Measurements from ENCODE around the gene ABR. TPM values are rescaled to one million over a fixed set of nuclear protein-coding genes. Genes with fewer than 3 reads are reported as not detected.

ABR gene
- total and polyA plus RNA-seq, 4 donors = 2.7 to 12.9 (median 6.8) TPM

DNA sequence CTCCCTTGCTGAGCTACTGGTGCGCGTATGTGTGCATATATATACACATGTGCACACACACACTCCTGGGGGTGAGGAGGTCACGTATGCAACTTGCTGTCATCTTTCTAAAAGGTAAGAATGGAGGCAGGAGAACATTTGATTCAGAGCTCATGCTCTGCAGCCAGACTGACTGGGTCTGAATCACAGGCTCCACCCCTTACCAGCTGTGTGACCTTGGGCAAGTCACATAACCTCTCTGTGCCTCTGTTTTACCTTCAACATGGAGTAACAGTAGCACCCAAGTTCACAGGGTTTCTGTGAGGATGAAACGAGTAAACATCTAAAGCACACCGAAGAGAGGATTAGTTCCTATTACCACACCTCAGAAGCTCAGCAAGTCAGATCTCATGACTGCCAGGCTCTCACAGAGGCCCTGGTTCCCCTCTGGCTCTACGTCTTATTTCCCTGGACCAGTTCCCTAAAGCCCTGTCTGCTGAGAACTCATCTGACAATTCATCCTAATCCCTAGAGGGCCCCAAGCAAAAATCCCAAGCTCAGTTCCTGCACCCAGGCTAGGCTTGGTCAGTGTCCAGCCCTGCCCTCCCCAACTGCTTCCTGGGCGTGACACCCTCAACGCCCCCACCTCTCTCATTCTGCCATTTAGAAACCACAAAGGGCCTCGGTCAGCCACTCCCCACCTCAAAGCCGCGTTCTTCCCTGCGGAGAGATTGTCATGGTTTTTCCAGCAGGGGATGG is 28.7 kb downstream of the ABR start:
- Histone ChIP-seq H3K27me3 (ENCODE audit: control insufficient read depth in 4 of 4, insufficient read depth in 4 of 4, low read length in 3 of 4) (no peaks in the 10 kb centered on the region), H3K4me1 (ENCODE audit: control insufficient read depth in 4 of 4, insufficient read depth in 4 of 4, low read length in 3 of 4) (no peaks in the 10 kb centered on the region), H3K36me3 (ENCODE audit: control insufficient read depth in 4 of 4, insufficient read depth in 3 of 4, low read depth in 1 of 4, low read length in 3 of 4) (peaks cover 0 to 2% (median 0%) of the 10 kb centered on the region in 4 donors), H3K9me3 (ENCODE audit: control insufficient read depth in 4 of 4, low read length in 3 of 4) (no peaks in the 10 kb centered on the region), H3K9ac (ENCODE audit: low read depth in 1 of 2, low read length in 2 of 2) (no peak overlapping the region), H3K27ac (ENCODE audit: low read depth in 1 of 2, low read length in 2 of 2) (no peak overlapping the region), H3K4me3 (ENCODE audit: low read depth in 1 of 3, low read length in 3 of 3) (no peak overlapping the region)
- WGBS = 62% methylated on average over 12 of the region's 12 CpGs
- TF ChIP-seq JUND (IDR thresholded peaks at IDR 0.05) (no peak), GABPA (IDR thresholded peaks at IDR 0.05 in 1 of 2, conservative IDR thresholded peaks at IDR 0.05 in 1 of 2) (no peak), HNF4G (IDR thresholded peaks at IDR 0.05) (no peak), RAD21 (IDR thresholded peaks at IDR 0.05) (no peak), HNF4A (conservative IDR thresholded peaks at IDR 0.05) (no peak), EGR1 (IDR thresholded peaks at IDR 0.05; ENCODE audit: low read depth in 2 of 2) (no peak), NR2F2 (IDR thresholded peaks at IDR 0.05) (no peak), SP1 (IDR thresholded peaks at IDR 0.05) (no peak)
- TF ChIP-seq, protein P1, sequence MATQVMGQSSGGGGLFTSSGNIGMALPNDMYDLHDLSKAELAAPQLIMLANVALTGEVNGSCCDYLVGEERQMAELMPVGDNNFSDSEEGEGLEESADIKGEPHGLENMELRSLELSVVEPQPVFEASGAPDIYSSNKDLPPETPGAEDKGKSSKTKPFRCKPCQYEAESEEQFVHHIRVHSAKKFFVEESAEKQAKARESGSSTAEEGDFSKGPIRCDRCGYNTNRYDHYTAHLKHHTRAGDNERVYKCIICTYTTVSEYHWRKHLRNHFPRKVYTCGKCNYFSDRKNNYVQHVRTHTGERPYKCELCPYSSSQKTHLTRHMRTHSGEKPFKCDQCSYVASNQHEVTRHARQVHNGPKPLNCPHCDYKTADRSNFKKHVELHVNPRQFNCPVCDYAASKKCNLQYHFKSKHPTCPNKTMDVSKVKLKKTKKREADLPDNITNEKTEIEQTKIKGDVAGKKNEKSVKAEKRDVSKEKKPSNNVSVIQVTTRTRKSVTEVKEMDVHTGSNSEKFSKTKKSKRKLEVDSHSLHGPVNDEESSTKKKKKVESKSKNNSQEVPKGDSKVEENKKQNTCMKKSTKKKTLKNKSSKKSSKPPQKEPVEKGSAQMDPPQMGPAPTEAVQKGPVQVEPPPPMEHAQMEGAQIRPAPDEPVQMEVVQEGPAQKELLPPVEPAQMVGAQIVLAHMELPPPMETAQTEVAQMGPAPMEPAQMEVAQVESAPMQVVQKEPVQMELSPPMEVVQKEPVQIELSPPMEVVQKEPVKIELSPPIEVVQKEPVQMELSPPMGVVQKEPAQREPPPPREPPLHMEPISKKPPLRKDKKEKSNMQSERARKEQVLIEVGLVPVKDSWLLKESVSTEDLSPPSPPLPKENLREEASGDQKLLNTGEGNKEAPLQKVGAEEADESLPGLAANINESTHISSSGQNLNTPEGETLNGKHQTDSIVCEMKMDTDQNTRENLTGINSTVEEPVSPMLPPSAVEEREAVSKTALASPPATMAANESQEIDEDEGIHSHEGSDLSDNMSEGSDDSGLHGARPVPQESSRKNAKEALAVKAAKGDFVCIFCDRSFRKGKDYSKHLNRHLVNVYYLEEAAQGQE (IDR thresholded peaks at IDR 0.05) = no peak
- TF ChIP-seq, protein P2, sequence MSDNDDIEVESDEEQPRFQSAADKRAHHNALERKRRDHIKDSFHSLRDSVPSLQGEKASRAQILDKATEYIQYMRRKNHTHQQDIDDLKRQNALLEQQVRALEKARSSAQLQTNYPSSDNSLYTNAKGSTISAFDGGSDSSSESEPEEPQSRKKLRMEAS (IDR thresholded peaks at IDR 0.05) = no peak
- no peak for DNase-seq (ENCODE audit: low spot score)

- H3K9ac ChIP-seq (ENCODE audit: low read depth in 1 of 2, low read length in 2 of 2) = no peak overlapping the region
- no peaks in the 10 kb centered on the region for H3K27me3 ChIP-seq (ENCODE audit: control insufficient read depth in 4 of 4, insufficient read depth in 4 of 4, low read length in 3 of 4)
- peaks cover 0 to 2% (median 0%) of the 10 kb centered on the region in 4 donors for H3K36me3 ChIP-seq (ENCODE audit: control insufficient read depth in 4 of 4, insufficient read depth in 3 of 4, low read depth in 1 of 4, low read length in 3 of 4)
- DNase-seq (ENCODE audit: low spot score) = no peak
- TF ChIP-seq, protein P1 (IDR thresholded peaks at IDR 0.05) = no peak
- no peak for TF ChIP-seq FOXA1 (IDR thresholded peaks at IDR 0.05)
- TF ChIP-seq EGR1 (IDR thresholded peaks at IDR 0.05; ENCODE audit: low read depth in 2 of 2) = no peak
- H3K4me3 ChIP-seq (ENCODE audit: low read depth in 1 of 3, low read length in 3 of 3) = no peak overlapping the region
- H3K4me1 ChIP-seq (ENCODE audit: control insufficient read depth in 4 of 4, insufficient read depth in 4 of 4, low read length in 3 of 4) = no peaks in the 10 kb centered on the region
- no peak overlapping the region for H3K27ac ChIP-seq (ENCODE audit: low read depth in 1 of 2, low read length in 2 of 2)
- WGBS = 82% methylated on average over 13 of the region's 13 CpGs
- H3K9me3 ChIP-seq (ENCODE audit: control insufficient read depth in 4 of 4, low read length in 3 of 4) = no peaks in the 10 kb centered on the region
Measured at GRCh38 chr17:1149869-1150268, 29.9 kb downstream of the ABR start.

All from liver (tissue), 9 donors.